DMS79 (cell line): ENCODE data around the gene CGB8.
"Not testable (repeated sequence)": the region's sequence is repeated elsewhere in the genome, so short reads cannot be mapped to it uniquely, and the experiment has no call there.

Experiments used
- DNase-seq: peaks from one replicate; lab custom pipeline; 2025; lab: John Stamatoyannopoulos, UW

Gene CGB8

DNA sequence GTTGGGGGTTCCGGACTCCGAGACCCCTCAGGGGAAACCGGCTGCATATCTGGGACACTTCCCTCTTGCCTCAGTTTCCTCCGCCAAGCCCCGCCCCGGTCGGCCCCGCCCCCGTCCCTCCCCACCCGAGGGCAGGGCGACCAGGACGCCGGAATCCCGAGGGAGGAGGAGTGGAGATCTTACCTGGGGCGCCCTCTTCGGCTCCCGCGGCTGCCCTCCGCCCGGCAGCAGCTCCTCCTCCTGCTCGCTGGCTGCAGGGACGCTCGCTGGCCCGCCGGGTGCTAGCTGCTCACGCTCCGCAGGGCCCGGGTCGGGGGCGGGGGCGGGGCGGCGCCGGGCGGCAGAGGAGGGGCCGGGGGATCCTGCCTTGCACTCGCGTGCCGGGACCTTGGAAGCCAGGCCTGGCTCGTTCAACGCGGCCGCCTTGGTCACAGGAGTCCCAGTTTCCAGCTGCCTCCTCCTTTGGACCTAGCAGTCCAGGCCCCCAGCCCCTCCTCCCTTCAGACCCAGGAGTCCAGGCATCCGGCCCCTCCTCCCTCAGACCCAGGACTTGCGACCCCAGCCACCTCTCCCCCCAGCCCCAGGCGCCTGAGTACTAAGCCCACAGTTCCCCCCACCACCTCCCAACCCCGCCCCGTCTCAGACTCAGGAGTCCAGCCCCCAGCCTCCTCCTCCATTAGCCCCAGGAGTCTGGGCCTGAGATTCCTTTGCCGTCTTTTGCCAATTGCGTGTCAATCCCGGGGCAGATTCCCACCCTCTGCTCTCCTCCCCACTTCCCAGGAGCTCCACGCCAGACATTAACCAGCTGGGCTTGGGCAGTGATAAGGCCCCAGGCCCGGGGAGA is 16.1 kb upstream of the CGB8 start, which contains the start of gene NTF4:
TSS of gene NTF4 (minus strand) at position 51 of the 844 bp plus-strand sequence. CDS start 2,821 bp downstream, outside the sequence.
- DNase-seq, result no peak

DNA sequence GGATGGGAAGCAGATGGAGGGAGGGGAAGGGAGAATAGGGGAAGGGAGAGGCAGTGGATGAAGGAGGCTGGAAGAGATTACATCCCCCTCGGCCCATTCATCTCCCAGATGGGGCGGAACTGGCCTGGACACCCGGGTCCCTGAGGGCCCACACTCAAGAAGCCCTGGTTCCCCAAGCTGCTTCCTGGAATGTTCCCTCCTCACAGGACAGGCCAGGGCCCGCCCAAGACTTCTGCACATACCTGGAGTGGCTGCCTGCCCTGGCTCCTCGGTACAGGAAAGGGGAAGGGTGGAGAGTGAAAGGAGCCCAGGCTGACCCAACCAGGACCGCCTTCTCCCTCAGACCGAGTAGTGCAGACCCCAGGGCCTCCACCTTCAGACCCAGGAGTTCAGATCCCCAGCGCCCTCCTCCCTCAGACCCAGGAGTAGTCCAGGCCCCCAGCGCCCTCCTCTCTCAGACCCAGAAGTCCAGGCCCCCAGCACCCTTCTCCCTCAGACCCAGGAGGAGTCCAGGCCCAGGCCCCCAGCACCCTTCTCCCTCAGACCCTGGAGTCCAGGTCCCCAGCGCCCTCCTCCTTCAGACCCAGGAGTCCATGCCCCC is 15.2 kb upstream of the CGB8 start:
- DNase-seq, result no peak

DNA sequence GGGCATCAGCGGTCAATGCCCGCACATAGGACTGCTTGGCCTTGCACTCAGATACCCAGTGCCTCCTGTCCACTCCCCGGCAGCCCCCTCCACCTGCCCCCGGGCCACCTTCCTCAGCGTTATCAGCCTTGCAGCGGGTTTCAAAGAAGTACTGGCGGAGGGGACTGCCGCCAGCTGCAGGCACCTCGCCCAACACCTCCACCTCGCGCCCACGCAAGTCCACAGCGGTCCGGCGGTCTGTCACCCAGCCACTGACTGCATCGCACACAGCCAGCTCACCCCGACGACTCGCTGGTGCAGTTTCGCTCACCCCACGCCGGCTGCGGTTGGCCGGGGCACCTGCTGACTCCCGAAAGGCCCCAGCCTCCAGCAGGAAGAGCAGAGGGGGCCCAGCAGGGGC is 12.5 kb upstream of the CGB8 start:
- DNase-seq, result no peak

DNA sequence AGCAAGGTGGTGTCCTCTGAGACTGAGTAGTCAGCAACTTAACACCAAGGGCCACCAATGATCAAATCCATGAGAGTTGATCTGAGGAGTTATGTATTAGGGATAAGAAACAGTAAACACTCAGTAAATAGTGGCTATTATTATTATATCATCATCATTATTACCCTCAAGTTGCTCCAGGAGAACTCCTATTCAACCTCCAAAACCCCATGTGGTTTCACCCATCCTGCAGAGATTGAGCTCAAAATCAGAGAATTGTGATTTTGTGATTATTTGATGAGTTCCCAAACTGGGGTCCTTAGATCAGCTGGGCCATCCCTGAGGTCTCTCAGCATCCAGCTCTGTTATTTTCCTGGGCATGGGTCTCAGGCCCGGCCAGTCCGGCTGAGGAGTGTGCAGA is 12.1 kb upstream of the CGB8 start:
- no peak for DNase-seq

DNA sequence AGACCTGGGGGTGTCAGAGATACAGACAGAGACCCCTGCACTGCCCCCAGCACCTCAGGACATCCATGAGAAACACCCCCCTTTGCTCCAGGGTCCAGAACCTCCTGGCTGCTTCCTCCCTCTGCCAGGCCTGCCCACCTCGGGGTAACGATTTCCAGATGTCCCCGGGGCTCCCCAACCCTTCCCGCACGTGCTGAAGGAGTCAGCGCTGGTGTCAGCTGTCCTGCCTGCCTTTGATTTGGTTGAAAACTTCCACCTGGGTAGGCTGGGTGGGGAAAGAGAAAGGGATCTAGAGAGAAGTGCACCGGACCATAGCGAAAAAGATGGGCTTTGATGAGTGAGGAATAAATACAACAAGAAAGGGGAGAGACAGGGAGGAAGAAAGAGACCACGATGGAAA is 10.1 kb upstream of the CGB8 start:
- DNase-seq, result no peak

DNA sequence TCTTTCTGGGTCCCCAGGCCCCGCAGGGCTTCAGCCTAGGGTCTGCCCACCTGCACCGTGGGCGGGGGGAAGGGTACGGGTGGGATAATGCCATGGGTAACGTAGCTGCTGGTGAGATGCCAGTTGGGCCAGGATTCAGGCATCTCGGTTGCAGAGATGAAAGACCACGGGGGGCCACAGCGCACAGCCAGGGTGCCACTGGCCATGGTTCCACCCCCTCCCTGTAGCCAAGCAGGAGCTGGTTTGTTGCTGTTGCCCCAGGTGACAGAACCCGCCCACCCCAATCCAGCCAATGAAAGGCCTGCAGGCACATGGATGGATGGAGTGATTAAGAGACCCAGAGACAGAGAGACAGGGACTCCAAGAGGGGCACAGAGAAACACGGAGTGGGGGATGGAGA is 9.7 kb upstream of the CGB8 start:
- no peak for DNase-seq

DNA sequence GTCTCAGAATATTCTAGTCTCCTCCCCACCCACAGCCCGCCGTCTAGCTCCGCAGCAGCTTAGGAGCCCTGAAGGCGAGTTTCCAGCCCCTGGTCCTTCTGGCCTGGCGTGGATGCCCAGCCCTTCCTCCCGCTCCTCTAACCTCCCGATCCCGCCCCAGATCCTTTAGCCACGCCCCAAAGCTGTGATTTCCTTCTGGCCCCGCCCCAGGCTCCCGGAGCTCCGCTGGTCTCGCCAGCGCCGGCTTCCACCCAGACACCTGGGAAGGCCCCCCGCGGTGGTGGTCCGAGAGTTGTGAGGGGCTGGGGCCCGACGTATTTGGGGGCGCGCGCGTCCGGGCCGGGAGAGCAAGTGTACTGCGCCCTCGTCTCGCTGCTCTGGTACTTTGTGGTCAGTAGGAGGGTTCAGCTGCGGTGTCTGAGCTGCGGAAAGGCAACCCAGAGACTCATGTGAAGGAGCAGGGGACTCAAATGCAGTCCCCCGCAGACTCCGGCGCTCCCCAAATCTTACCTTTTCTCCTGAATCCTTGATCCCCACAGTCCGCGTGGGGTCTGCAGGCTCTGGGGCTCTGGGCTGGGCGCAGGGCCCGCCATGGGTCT is 8.8 kb upstream of the CGB8 start, which contains the start of gene CGB7:
TSS of gene CGB7 (minus strand) at position 114 of the 599 bp plus-strand sequence. CDS start 2,374 bp downstream, outside the sequence.
- no peak for DNase-seq

DNA sequence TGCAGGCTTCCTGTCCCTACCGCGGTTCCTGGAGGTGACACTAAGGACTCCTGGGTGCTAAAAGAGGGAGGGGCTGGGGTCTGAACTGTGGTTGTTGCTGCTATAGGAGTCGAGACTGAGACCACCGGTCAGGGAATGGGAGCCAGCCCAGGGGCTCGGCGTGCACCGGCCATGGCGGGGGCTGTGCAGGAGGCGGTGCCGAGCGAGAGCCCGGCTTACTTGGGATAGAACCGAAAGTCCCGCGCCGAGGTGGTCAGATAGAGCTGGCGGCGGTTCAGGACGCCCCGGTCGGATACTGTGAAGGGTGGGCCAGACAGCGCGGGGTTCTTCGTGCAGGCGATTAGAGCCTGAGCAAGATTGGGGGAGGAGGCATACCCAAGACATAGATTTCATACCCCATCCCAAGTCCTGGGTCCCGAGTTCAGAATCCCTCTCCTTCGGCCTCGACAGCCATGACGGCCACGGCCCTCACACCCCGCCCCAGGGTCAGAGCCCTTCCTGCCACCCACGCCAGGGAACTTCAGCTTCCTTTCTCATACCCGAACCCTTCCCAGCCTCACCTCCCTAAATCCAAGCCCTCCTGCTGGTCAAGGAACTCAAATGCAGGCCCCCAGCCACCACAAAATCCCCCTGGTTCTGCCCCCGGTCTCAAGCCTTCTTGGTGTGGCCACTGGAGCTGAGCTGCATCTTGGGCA is 8.1 kb upstream of the CGB8 start:
- DNase-seq, result not testable (repeated sequence)

DNA sequence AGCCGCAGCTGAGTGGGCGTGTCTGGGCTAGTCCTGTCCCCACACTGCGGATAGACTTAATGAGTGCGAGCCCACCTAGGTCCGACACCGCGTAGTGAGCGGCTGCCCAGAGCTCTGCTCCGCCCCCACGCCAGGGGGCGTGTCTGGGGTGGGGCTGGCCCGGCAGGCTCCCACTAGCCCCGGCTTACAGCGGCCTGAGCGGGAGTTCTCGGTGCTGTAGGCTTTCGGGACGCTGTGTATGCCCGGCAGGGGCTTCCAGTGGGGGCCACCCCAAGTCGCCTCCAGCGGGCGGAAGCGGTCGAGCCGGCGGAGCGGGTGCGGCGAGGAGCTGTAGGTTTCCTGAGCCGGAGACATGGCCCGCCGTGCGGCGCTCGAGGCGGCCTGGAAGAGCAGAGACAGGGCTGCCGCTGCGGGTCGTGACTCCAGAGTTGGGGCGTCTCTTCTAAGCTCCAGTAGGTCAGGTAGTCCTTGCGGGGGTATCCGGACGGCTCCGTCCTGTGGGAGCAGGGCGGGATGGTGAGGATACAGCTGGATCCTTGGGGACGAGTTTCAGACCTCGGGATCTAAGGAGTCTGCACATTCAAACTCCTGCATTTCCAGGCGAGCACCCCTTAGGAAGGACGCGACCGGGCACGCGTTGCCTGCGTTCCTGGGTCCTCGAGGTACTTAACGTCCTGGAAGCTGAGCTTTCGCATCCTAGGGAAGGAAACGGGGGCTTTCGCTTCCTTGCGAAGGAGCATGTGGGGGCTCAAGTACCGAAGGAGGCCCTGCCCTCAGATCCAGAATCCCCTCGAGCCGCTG is 7.4 kb upstream of the CGB8 start:
- DNase-seq, result no peak

DNA sequence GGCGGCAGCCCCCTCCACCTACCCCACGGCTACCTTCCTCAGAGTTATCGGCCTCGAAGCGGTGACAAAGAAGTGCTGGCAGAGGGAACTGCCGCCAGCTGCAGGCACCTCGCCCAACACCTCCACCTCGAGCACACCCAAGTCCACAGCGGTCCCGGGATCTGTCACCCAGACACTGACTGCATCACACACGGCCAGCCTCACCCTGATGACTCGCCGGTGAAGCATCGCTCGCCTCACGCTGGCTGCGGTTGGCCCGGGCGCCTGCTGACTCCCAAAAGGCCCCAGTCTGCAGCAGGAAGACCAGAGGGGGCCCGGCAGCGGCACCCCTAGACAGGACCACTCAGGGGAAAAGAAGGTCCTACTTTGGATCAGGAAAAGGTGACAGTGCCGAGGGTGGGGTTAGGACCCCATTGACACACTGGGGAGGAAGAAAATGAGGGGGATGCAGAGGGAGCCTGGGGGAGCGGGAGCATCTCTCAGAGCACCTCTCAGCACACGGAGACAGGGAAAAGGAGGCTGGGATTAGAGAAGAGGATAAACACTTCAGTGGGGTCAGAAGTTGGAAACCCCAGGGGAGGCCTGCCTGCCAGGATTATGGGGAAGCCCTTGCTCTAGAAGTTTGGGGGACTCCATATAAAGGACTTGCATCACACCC is 1.6 kb upstream of the CGB8 start:
- not testable (repeated sequence) for DNase-seq

DNA sequence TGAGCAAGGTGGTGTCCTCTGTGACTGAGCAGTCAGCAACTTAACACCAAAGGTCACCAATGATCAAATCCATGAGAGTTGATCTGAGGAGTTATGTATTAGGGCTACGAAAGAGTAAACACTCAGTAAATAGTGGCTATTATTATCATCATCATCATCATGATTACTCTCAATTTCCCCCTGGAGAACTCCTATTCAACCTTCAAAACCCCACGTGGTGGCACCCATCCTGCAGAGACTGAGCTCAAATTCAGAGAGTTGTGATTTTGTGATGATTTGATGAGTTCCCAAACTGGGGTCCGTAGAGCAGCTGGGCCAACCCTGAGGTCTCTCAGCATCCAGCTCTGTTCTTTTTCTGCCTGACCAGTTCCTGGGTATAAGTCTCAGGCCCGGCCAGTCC is 923 bp upstream of the CGB8 start:
- DNase-seq, result not testable (repeated sequence)

DNA sequence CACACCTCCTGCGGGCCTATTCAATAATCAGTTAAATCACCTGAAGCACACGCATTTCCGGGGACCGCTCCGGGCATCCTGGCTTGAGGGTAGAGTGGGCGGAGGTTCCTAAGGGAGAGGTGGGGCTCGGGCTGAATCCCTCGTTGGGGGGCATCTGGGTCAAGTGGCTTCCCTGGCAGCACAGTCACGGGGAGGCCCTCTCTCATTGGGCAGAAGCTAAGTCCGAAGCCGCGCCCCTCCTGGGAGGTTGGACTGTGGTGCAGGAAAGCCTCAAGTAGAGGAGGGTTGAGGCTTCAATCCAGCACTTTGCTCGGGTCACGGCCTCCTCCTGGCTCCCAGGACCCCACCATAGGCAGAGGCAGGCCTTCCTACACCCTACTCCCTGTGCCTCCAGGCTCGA is 5.4 kb downstream of the CGB8 start, which contains the start of gene CGB5:
TSS of gene CGB5 (plus strand) at position 301 of the 400 bp plus-strand sequence. CDS start 362 bp downstream, outside the sequence.
- DNase-seq, result not testable (repeated sequence)

DNA sequence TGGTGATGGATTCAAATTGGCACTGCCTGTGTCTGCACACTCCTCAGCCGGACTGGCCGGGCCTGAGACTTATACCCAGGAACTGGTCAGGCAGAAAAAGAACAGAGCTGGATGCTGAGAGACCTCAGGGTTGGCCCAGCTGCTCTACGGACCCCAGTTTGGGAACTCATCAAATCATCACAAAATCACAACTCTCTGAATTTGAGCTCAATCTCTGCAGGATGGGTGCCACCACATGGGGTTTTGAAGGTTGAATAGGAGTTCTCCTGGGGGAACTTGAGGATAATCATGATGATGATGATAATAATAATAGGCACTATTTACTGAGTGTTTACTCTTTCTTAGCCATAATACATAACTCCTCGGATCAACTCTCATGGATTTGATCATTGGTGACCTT is 6.2 kb downstream of the CGB8 start:
- not testable (repeated sequence) for DNase-seq

DNA sequence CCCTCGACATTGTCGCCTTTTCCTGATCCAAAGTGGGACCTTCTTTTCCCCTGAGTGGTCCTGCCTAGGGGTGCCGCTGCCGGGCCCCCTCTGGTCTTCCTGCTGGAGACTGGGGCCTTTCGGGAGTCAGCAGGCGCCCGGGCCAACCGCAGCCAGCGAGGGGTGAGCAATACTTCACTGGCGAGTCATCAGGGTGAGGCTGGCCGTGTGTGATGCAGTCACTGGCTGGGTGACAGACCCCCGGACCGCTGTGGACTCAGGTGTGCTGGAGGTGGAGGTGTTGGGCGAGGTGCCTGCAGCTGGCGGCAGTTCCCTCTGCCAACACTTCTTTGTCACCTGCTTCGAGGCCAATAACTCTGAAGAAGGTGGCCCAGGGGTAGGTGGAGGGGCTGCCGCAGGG is 6.7 kb downstream of the CGB8 start:
- DNase-seq, result no peak

DNA sequence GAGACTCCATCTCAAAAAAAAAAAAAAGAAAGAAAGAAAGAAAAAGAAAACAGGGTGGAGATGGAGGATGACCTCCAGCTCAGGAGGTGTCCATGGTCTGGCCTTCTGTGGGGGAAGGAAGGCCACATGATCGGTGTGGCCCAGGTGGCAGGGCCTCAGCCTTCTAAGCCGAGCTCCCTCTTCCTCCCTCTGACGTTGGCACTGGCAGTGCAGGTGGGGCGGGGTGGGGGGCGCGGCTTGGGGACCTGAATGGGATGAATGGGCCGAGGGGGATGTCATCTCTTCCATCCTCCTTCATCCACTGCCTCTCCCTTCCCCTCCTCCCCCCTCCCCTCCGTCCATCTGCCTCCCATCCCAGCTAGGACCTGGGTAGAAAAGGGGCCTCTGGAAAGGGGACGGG is 9.2 kb downstream of the CGB8 start:
- not testable (repeated sequence) for DNase-seq

DNA sequence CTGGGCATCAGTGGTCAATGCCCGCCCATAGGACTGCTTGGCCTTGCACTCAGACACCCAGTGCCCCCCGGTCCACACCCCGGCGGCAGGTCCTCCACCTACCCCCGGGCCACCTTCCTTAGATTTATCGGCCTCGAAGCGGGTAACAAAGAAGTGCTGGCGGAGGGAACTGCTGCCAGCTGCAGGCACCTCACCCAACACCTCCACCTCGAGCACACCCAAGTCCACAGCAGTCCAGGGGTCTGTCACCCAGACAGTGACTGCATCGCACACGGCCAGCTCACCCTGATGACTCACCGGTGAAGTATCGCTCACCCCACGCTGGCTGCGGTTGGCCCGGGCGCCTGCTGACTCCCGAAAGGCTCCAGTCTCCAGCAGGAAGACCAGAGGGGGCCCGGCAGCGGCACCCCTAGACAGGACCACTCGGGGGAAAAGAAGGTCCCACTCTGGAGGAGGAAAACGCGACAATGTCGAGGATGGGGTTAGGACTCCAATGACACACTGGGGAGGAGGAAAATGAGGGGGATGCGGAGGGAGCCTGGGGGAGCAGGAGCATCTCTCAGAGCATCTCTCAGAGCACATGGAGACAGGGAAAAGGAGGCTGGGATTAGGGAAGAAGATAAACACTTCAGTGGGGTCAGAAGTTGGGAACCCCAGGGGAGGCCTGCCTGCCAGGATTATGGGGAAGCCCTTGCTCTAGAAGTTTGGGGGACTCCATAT is 10.2 kb downstream of the CGB8 start:
- not testable (repeated sequence) for DNase-seq

DNA sequence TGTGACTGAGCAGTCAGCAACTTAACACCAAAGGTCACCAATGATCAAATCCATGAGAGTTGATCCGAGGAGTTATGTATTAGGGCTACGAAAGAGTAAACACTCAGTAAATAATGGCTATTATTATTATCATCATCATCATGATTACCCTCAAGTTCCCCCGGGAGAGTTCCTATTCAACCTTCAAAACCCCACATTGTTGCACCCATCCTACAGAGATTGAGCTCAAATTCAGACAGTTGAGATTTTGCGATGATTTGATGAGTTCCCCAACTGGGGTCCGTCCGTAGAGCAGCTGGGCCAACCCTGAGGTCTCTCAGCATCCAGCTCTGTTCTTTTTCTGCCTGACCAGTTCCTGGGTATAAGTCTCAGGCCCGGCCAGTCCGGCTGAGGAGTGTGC is 10.8 kb downstream of the CGB8 start:
- not testable (repeated sequence) for DNase-seq

DNA sequence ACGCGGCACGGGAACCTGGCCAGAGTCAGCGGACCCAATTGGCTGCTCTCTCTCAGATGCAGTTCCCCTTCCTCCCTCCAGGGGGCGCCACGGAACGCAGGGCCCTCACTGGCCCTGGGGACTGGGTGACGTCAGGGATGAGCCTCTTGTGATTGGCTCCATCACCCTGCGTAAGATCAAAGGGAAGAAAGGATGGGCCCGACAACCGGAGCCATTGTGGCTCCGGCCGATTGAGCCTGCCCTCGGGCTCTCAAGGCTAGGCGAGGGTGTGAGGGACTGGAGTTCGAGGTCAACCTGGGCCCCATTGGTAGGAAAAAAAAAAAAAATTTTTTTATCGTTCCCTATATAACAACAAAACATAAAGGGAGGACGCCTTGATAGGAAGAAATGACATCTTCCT is 12.1 kb downstream of the CGB8 start, which contains the start of gene CGB1:
TSS of gene CGB1 (minus strand) at position 81 of the 400 bp plus-strand sequence. CDS start 184 bp downstream, outside the sequence.
- not testable (repeated sequence) for DNase-seq

DNA sequence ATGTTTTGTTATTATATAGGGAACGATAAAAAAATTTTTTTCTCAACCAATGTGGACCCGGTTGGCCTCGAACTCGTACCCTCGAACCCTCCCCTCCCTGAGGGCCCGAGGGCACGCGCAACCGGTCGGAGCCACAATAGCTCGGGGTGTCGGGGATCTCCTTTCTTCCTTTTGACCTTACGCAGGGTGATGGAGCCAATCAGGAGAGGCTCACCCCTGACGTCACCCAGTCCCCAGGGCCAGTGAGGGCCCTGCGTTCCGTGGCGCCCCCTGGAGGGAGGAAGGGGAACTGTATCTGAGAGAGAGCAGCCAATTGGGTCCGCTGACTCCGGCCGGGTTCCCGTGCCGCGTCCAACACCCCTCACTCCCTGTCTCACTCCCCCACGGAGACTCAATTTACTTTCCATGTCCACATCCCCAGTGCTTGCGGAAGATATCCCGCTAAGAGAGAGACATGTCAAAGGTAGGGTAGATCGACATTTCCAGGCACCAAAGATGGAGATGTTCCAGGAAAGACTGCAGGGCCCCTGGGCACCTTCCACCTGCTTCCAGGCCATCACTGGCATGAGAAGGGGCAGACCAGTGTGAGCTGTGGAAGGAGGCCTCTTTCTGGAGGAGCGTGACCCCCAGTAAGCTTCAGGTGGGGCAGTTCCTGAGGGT is 17.1 kb downstream of the CGB8 start, which contains the start of gene CGB2:
TSS of gene CGB2 (plus strand) at position 249 of the 660 bp plus-strand sequence. CDS start at position 455, 206 bp downstream.
- not testable (repeated sequence) for DNase-seq
